ENCODE data around the gene SMIM43.

DNA sequence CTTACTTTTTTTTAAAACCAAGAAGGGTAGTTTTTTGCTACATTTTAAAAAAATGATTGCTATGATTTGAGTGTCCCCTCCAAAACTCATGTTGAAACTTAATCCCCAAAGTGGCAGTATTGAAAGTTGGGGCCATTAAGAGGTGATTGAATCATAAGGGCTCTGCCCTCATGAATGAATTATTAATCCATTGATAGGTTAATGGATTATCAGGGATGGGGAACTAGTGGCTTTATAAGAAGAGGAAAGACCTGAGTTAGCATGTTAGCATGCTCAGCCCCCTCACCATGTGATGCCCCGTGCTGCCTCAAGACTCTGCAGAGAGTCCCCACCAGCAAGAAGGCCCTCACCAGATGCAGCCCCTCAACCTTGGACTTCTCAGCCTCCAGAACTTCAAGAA is 31.0 kb downstream of the SMIM43 start:
- no peak for TF ChIP-seq EZH2 (IDR thresholded peaks at IDR 0.05)
- TF ChIP-seq, protein P1, sequence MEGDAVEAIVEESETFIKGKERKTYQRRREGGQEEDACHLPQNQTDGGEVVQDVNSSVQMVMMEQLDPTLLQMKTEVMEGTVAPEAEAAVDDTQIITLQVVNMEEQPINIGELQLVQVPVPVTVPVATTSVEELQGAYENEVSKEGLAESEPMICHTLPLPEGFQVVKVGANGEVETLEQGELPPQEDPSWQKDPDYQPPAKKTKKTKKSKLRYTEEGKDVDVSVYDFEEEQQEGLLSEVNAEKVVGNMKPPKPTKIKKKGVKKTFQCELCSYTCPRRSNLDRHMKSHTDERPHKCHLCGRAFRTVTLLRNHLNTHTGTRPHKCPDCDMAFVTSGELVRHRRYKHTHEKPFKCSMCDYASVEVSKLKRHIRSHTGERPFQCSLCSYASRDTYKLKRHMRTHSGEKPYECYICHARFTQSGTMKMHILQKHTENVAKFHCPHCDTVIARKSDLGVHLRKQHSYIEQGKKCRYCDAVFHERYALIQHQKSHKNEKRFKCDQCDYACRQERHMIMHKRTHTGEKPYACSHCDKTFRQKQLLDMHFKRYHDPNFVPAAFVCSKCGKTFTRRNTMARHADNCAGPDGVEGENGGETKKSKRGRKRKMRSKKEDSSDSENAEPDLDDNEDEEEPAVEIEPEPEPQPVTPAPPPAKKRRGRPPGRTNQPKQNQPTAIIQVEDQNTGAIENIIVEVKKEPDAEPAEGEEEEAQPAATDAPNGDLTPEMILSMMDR (IDR thresholded peaks at IDR 0.05 in 2 of 3, conservative IDR thresholded peaks at IDR 0.05 in 1 of 3; ENCODE audit: borderline replicate concordance in 1 of 3, insufficient read depth in 1 of 3, low read depth in 2 of 3, low read length in 2 of 3): no peak
- TF ChIP-seq POLR2AphosphoS5 (IDR thresholded peaks at IDR 0.05; ENCODE audit: low read depth, low read length): no peak
- TF ChIP-seq POLR2A (IDR thresholded peaks at IDR 0.05; ENCODE audit: borderline replicate concordance, extremely low read depth, insufficient read depth, insufficient read length): no peak
- no peak for TF ChIP-seq ZFX (IDR thresholded peaks at IDR 0.05)
- TF ChIP-seq EZH2phosphoT487 (IDR thresholded peaks at IDR 0.05; ENCODE audit: borderline replicate concordance): no peak
- TF ChIP-seq SRF (IDR thresholded peaks at IDR 0.05; ENCODE audit: low read depth): no peak
- no peak for TF ChIP-seq CEBPB (IDR thresholded peaks at IDR 0.05; ENCODE audit: low read depth)
- TF ChIP-seq EGR1 (IDR thresholded peaks at IDR 0.05; ENCODE audit: low read depth): no peak
- no peak for TF ChIP-seq TCF7L2 (IDR thresholded peaks at IDR 0.05; ENCODE audit: borderline replicate concordance, extremely low read depth, insufficient read depth, insufficient read length)
- TF ChIP-seq, protein P2, sequence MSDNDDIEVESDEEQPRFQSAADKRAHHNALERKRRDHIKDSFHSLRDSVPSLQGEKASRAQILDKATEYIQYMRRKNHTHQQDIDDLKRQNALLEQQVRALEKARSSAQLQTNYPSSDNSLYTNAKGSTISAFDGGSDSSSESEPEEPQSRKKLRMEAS (IDR thresholded peaks at IDR 0.05): no peak
- TF ChIP-seq, protein P3, sequence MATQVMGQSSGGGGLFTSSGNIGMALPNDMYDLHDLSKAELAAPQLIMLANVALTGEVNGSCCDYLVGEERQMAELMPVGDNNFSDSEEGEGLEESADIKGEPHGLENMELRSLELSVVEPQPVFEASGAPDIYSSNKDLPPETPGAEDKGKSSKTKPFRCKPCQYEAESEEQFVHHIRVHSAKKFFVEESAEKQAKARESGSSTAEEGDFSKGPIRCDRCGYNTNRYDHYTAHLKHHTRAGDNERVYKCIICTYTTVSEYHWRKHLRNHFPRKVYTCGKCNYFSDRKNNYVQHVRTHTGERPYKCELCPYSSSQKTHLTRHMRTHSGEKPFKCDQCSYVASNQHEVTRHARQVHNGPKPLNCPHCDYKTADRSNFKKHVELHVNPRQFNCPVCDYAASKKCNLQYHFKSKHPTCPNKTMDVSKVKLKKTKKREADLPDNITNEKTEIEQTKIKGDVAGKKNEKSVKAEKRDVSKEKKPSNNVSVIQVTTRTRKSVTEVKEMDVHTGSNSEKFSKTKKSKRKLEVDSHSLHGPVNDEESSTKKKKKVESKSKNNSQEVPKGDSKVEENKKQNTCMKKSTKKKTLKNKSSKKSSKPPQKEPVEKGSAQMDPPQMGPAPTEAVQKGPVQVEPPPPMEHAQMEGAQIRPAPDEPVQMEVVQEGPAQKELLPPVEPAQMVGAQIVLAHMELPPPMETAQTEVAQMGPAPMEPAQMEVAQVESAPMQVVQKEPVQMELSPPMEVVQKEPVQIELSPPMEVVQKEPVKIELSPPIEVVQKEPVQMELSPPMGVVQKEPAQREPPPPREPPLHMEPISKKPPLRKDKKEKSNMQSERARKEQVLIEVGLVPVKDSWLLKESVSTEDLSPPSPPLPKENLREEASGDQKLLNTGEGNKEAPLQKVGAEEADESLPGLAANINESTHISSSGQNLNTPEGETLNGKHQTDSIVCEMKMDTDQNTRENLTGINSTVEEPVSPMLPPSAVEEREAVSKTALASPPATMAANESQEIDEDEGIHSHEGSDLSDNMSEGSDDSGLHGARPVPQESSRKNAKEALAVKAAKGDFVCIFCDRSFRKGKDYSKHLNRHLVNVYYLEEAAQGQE (IDR thresholded peaks at IDR 0.05; ENCODE audit: low read depth): no peak
- TF ChIP-seq, protein P4, sequence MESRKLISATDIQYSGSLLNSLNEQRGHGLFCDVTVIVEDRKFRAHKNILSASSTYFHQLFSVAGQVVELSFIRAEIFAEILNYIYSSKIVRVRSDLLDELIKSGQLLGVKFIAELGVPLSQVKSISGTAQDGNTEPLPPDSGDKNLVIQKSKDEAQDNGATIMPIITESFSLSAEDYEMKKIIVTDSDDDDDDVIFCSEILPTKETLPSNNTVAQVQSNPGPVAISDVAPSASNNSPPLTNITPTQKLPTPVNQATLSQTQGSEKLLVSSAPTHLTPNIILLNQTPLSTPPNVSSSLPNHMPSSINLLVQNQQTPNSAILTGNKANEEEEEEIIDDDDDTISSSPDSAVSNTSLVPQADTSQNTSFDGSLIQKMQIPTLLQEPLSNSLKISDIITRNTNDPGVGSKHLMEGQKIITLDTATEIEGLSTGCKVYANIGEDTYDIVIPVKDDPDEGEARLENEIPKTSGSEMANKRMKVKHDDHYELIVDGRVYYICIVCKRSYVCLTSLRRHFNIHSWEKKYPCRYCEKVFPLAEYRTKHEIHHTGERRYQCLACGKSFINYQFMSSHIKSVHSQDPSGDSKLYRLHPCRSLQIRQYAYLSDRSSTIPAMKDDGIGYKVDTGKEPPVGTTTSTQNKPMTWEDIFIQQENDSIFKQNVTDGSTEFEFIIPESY (IDR thresholded peaks at IDR 0.05; ENCODE audit: extremely low read depth, insufficient replicate concordance, low read length): no peak
